H9 (cell line): ENCODE data around the gene MED25. TPM values are rescaled to one million over a fixed set of nuclear protein-coding genes. Genes with fewer than 3 reads are reported as not detected.

Experiments used
- DNase-seq: peaks from one replicate; pipeline ENCODE4 v3.0.0-alpha.2; 2017
- H2AFZ ChIP-seq: one replicate; pipeline ENCODE4 v1.6.1; 2013; ENCODE audit warnings: mild to moderate bottlenecking, low read length, control low read depth, moderate library complexity
- H2AK5ac ChIP-seq: 2 replicates; pipeline ENCODE4 v1.6.1; 2013; ENCODE audit warnings: low read length, control low read depth, mixed read lengths; ENCODE audit not compliant: insufficient read length
- H2BK120ac ChIP-seq: one replicate; pipeline ENCODE4 v1.6.1; 2013; ENCODE audit warnings: low read depth, mild to moderate bottlenecking, low read length, control low read depth, inconsistent platforms; ENCODE audit not compliant: poor library complexity, severe bottlenecking
- H2BK12ac ChIP-seq: 2 replicates; pipeline ENCODE4 v1.6.1; 2013; ENCODE audit warnings: low read length, control low read depth, mixed read lengths, low read depth; ENCODE audit not compliant: insufficient read length
- H2BK15ac ChIP-seq: 2 replicates; pipeline ENCODE4 v1.6.1; 2013; ENCODE audit warnings: low read depth, low read length, control low read depth
- H2BK20ac ChIP-seq: one replicate; pipeline ENCODE4 v1.6.1; 2013; ENCODE audit warnings: low read depth, mild to moderate bottlenecking, low read length, control low read depth, inconsistent platforms; ENCODE audit not compliant: poor library complexity, severe bottlenecking
- H2BK5ac ChIP-seq: 2 replicates; pipeline ENCODE4 v1.6.1; 2013; ENCODE audit warnings: low read length, control low read depth, mixed read lengths; ENCODE audit not compliant: insufficient read length
- H3K14ac ChIP-seq: 2 replicates; pipeline ENCODE4 v1.6.1; 2013; ENCODE audit warnings: low read length, control low read depth; ENCODE audit not compliant: insufficient read depth
- H3K18ac ChIP-seq: 2 replicates; pipeline ENCODE4 v1.6.1; 2013; ENCODE audit warnings: low read depth, mild to moderate bottlenecking, mixed read lengths, low read length, control low read depth; ENCODE audit not compliant: insufficient read length
- H3K23ac ChIP-seq: 2 replicates; pipeline ENCODE4 v1.6.1; 2013; ENCODE audit warnings: low read length, control low read depth, mixed read lengths, low read depth; ENCODE audit not compliant: insufficient read length
- H3K23me2 ChIP-seq: 2 replicates; pipeline ENCODE4 v1.6.1; 2013; ENCODE audit warnings: low read depth, mild to moderate bottlenecking, mixed read lengths, low read length, control low read depth; ENCODE audit not compliant: insufficient read length, poor library complexity, severe bottlenecking
- H3K27ac ChIP-seq: 2 replicates; pipeline ENCODE4 v1.5.1; 2013; ENCODE audit warnings: low read length, control low read depth, mixed read lengths, low read depth; ENCODE audit not compliant: insufficient read length
- H3K27me3 ChIP-seq: 2 replicates; pipeline ENCODE4 v1.6.1; 2013; ENCODE audit warnings: low read length, control low read depth, inconsistent platforms; ENCODE audit not compliant: insufficient read depth
- H3K4ac ChIP-seq: 2 replicates; pipeline ENCODE4 v1.6.1; 2013; ENCODE audit warnings: low read depth, mild to moderate bottlenecking, control low read depth, inconsistent platforms, low read length, moderate library complexity
- H3K4me1 ChIP-seq: 2 replicates; pipeline ENCODE4 v1.6.1; 2013; ENCODE audit warnings: low read length, control low read depth, inconsistent platforms; ENCODE audit not compliant: insufficient read depth
- H3K4me2 ChIP-seq: 2 replicates; pipeline ENCODE4 v1.6.1; 2013; ENCODE audit warnings: low read length, control low read depth, mixed read lengths; ENCODE audit not compliant: insufficient read length, insufficient read depth
- H3K56ac ChIP-seq: 2 replicates; pipeline ENCODE4 v1.6.1; 2013; ENCODE audit warnings: low read depth, mild to moderate bottlenecking, mixed read lengths, low read length, control low read depth; ENCODE audit not compliant: insufficient read length
- H3K79me1 ChIP-seq: 2 replicates; pipeline ENCODE4 v1.6.1; 2013; ENCODE audit warnings: low read depth, mild to moderate bottlenecking, moderate library complexity, low read length, control low read depth, inconsistent platforms; ENCODE audit not compliant: insufficient read depth, poor library complexity, severe bottlenecking
- H3K79me2 ChIP-seq: 2 replicates; pipeline ENCODE4 v1.6.1; 2013; ENCODE audit warnings: low read length, control low read depth, inconsistent platforms; ENCODE audit not compliant: insufficient read depth
- H3K9ac ChIP-seq: 2 replicates; pipeline ENCODE4 v1.6.1; 2013; ENCODE audit warnings: low read length, control low read depth, mixed read lengths; ENCODE audit not compliant: insufficient read length; ENCODE audit errors: extremely low read depth
- H3K9me3 ChIP-seq: one replicate; pipeline ENCODE4 v1.6.1; 2013; ENCODE audit warnings: low read depth, low read length, inconsistent platforms; ENCODE audit not compliant: control insufficient read depth
- H3T11ph ChIP-seq: one replicate; pipeline ENCODE4 v1.6.1; 2013; ENCODE audit warnings: mild to moderate bottlenecking, low read length, control low read depth, inconsistent platforms
- H4K20me1 ChIP-seq: one replicate; pipeline ENCODE4 v1.6.1; 2013; ENCODE audit not compliant: control insufficient read depth, insufficient read length, insufficient read depth
- H4K5ac ChIP-seq: 2 replicates; pipeline ENCODE4 v1.6.1; 2013; ENCODE audit warnings: low read depth, mild to moderate bottlenecking, mixed read lengths, low read length, control low read depth; ENCODE audit not compliant: insufficient read length
- H4K8ac ChIP-seq: replicated peaks from 2 replicates; pipeline ENCODE4 v1.6.1; 2013; ENCODE audit warnings: low read length, control low read depth, mixed read lengths, low read depth; ENCODE audit not compliant: insufficient read length
- H4K91ac ChIP-seq: 2 replicates; pipeline ENCODE4 v1.6.1; 2013; ENCODE audit warnings: low read depth, mild to moderate bottlenecking, moderate library complexity, mixed read lengths, low read length, control low read depth; ENCODE audit not compliant: insufficient read length
- H3K27ac Mint-ChIP-seq, 3 experiments: 2 replicates in 2 of 3; 3 replicates in 1 of 3; pipeline ENCODE4 v1.8.0; 2020 to 2021; ENCODE audit warnings: mixed read lengths in 3 of 3, mild to moderate bottlenecking in 1 of 3, moderate library complexity in 1 of 3
- H3K27me3 Mint-ChIP-seq: 2 replicates; pipeline ENCODE4 v1.8.0; 2021; ENCODE audit warnings: low read depth, mild to moderate bottlenecking, moderate library complexity, mixed read lengths
- H3K36me3 Mint-ChIP-seq, 3 experiments: 2 replicates in 2 of 3; 3 replicates in 1 of 3; pipeline ENCODE4 v1.8.0; 2020 to 2021; ENCODE audit warnings: low read depth in 3 of 3, mixed read lengths in 3 of 3; ENCODE audit not compliant: insufficient read depth in 1 of 3
- H3K4me1 Mint-ChIP-seq, 2 experiments: 2 replicates each; pipeline ENCODE4 v1.8.0; 2020; ENCODE audit warnings: mixed read lengths in 2 of 2
- H3K4me3 Mint-ChIP-seq, 2 experiments: 2 replicates in 1 of 2; 3 replicates in 1 of 2; pipeline ENCODE4 v1.8.0; 2020 to 2021; ENCODE audit warnings: mild to moderate bottlenecking in 2 of 2, mixed read lengths in 2 of 2, moderate library complexity in 1 of 2
- H3K9me3 Mint-ChIP-seq, 2 experiments: 2 replicates in 1 of 2; 3 replicates in 1 of 2; pipeline ENCODE4 v1.8.0; 2020; ENCODE audit warnings: mild to moderate bottlenecking in 2 of 2, mixed read lengths in 2 of 2, moderate library complexity in 1 of 2
- WGBS: extraction: QIAGEN DNeasy Blood & Tissue Kit; methylation state at CpG from one replicate; pipeline ENCODE4 v1.1.7; 2013; ENCODE audit warnings: missing lambda C conversion rate, low lambda C conversion rate, mixed read lengths; ENCODE audit not compliant: insufficient read length; ENCODE audit errors: extremely low coverage; 5-methylcytosine and 5-hydroxymethylcytosine counted together
- total RNA-seq: library from RNA; stranded (reverse); gene quantifications from 2 replicates; pipeline ENCODE4 v1.2.1, GENCODE V29; 2021
- TF ChIP-seq, protein P1 (sequence below): fragments of 200-600 bp; sonication (generic); conservative IDR thresholded peaks from 3 replicates; pipeline ENCODE4 v1.8.0; 2021; ENCODE audit warnings: antibody characterized with exemption, mild to moderate bottlenecking

The MED25 gene
- total RNA-seq, 1 experiment from 2014 or later = 77.5 TPM

DNA sequence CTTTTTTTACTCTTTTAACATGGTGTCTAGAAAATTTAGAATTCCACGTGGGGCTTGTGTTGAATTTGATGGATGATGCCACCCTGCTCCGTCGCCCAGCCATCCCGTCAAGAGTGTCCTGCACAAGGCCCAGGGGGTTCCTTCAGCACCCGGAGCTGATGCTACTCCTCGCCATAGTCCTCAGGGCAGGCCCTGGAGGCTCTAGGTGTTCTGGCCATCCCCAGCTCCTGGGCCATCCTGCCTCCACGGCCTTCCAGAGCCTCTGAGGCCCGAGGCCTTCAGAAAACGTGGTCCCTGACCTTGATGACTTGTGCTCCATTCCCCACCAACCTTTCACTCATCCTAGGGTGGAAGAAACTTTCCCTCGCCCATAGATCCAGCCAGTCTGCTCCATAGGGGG is 55.7 kb downstream of the MED25 start:
- no peak overlapping the region for H3K18ac ChIP-seq
- H3K79me1 ChIP-seq = no peaks in the 10 kb centered on the region
- H3K9me3 ChIP-seq = no peaks in the 10 kb centered on the region
- no peak for DNase-seq
- no peak overlapping the region for H4K91ac ChIP-seq
- H2BK20ac ChIP-seq = no peak overlapping the region
- H3K27ac Mint-ChIP-seq = peak overlapping the region in 1 of 3 experiments; percentile 77; a peak in 1 of 7 replicates
- TF ChIP-seq, protein P1, sequence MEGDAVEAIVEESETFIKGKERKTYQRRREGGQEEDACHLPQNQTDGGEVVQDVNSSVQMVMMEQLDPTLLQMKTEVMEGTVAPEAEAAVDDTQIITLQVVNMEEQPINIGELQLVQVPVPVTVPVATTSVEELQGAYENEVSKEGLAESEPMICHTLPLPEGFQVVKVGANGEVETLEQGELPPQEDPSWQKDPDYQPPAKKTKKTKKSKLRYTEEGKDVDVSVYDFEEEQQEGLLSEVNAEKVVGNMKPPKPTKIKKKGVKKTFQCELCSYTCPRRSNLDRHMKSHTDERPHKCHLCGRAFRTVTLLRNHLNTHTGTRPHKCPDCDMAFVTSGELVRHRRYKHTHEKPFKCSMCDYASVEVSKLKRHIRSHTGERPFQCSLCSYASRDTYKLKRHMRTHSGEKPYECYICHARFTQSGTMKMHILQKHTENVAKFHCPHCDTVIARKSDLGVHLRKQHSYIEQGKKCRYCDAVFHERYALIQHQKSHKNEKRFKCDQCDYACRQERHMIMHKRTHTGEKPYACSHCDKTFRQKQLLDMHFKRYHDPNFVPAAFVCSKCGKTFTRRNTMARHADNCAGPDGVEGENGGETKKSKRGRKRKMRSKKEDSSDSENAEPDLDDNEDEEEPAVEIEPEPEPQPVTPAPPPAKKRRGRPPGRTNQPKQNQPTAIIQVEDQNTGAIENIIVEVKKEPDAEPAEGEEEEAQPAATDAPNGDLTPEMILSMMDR = no peak
- H3K9ac ChIP-seq = no peak overlapping the region
- no peak overlapping the region for H3K56ac ChIP-seq
- H3K36me3 Mint-ChIP-seq = peaks cover 3 to 14% (median 8%) of the 10 kb centered on the region in 3 experiments; a peak in 6 of 7 replicates
- H3K4me1 Mint-ChIP-seq = peaks cover 21 to 27% of the 10 kb centered on the region in 2 experiments
- H3K27me3 Mint-ChIP-seq = no peaks in the 10 kb centered on the region
- H2BK120ac ChIP-seq = no peak overlapping the region
- H3K14ac ChIP-seq = no peak overlapping the region
- H2AFZ ChIP-seq = no peak overlapping the region
- H2AK5ac ChIP-seq = no peak overlapping the region
- H4K8ac ChIP-seq = no peak overlapping the region
- no peak overlapping the region for H2BK5ac ChIP-seq
- no peak overlapping the region for H3T11ph ChIP-seq
- no peak overlapping the region for H3K4me2 ChIP-seq
- H3K79me2 ChIP-seq = no peaks in the 10 kb centered on the region; the same call in 1 of the 2 replicates
- H4K5ac ChIP-seq = no peak overlapping the region
- no peaks in the 10 kb centered on the region for H4K20me1 ChIP-seq
- no peak overlapping the region for H2BK15ac ChIP-seq
- peaks cover 2% of the 10 kb centered on the region; the same call in 1 of the 2 replicates for H3K4me1 ChIP-seq
- no peak overlapping the region for H2BK12ac ChIP-seq
- no CpG with 5 or more reads among the region's 10 CpGs for WGBS
- no peak overlapping the region for H3K27ac ChIP-seq
- H3K4ac ChIP-seq = no peak overlapping the region
- no peaks in the 10 kb centered on the region for H3K27me3 ChIP-seq
- no peaks in the 10 kb centered on the region for H3K9me3 Mint-ChIP-seq
- peaks cover 16% of the 10 kb centered on the region for H3K23me2 ChIP-seq
- H3K4me3 Mint-ChIP-seq = peak overlapping the region in 1 of 2 experiments; percentile 54; a peak in 1 of 5 replicates
- no peak overlapping the region for H3K23ac ChIP-seq
